Measurements from ENCODE around the gene ROCK1.
"Not testable (repeated sequence)": the region's sequence is repeated elsewhere in the genome, so short reads cannot be mapped to it uniquely, and the experiment has no call there.

The ROCK1 gene

GRCh38 chr18:20988726-20989125 is 122.9 kb downstream of the ROCK1 start:
- Histone ChIP-seq H3K36me3 (ENCODE audit: insufficient read depth, low read length) (peaks cover 61% of the 10 kb centered on the region), H3K27me3 (ENCODE audit: insufficient read depth, low read length) (no peaks in the 10 kb centered on the region), H3K4me1 (ENCODE audit: insufficient read depth, low read length) (no peaks in the 10 kb centered on the region), H3K4me3 (ENCODE audit: low read length) (no peak overlapping the region), H3K27ac (ENCODE audit: low read depth, low read length) (no peak overlapping the region), H3K9ac (ENCODE audit: low read depth, low read length) (no peak overlapping the region), H3K9me3 (ENCODE audit: insufficient read depth, low read depth, low read length) (no peaks in the 10 kb centered on the region)
- 100% methylated on average over 3 of the region's 3 CpGs for WGBS

GRCh38 chr18:20975077-20975476 is 136.5 kb downstream of the ROCK1 start:
- no peak overlapping the region for H3K4me3 ChIP-seq (ENCODE audit: low read length)
- no peaks in the 10 kb centered on the region for H3K27me3 ChIP-seq (ENCODE audit: insufficient read depth, low read length)
- peaks cover 37% of the 10 kb centered on the region for H3K36me3 ChIP-seq (ENCODE audit: insufficient read depth, low read length)
- no peak overlapping the region for H3K27ac ChIP-seq (ENCODE audit: low read depth, low read length)
- H3K4me1 ChIP-seq (ENCODE audit: insufficient read depth, low read length), result no peaks in the 10 kb centered on the region
- H3K9ac ChIP-seq (ENCODE audit: low read depth, low read length), result no peak overlapping the region
- H3K9me3 ChIP-seq (ENCODE audit: insufficient read depth, low read depth, low read length), result no peaks in the 10 kb centered on the region
- 97% methylated on average over 2 of the region's 2 CpGs for WGBS

- H3K9ac ChIP-seq (ENCODE audit: low read depth, low read length), result no peak overlapping the region
- peaks cover 45% of the 10 kb centered on the region for H3K36me3 ChIP-seq (ENCODE audit: insufficient read depth, low read length)
- H3K9me3 ChIP-seq (ENCODE audit: insufficient read depth, low read depth, low read length), result no peaks in the 10 kb centered on the region
- H3K4me3 ChIP-seq (ENCODE audit: low read length), result no peak overlapping the region
- no peaks in the 10 kb centered on the region for H3K27me3 ChIP-seq (ENCODE audit: insufficient read depth, low read length)
- no peak overlapping the region for H3K27ac ChIP-seq (ENCODE audit: low read depth, low read length)
- H3K4me1 ChIP-seq (ENCODE audit: insufficient read depth, low read length), result no peaks in the 10 kb centered on the region
Measured at GRCh38 chr18:20971886-20972267, 139.7 kb downstream of the ROCK1 start.

- Histone ChIP-seq H3K9me3 (ENCODE audit: insufficient read depth, low read depth, low read length) (no peaks in the 10 kb centered on the region), H3K27ac (ENCODE audit: low read depth, low read length) (no peak overlapping the region), H3K4me1 (ENCODE audit: insufficient read depth, low read length) (no peaks in the 10 kb centered on the region), H3K36me3 (ENCODE audit: insufficient read depth, low read length) (peaks cover 51% of the 10 kb centered on the region), H3K27me3 (ENCODE audit: insufficient read depth, low read length) (no peaks in the 10 kb centered on the region), H3K9ac (ENCODE audit: low read depth, low read length) (no peak overlapping the region), H3K4me3 (ENCODE audit: low read length) (no peak overlapping the region)
- WGBS, result 99% methylated on average over 2 of the region's 2 CpGs
Measured at GRCh38 chr18:20966795-20967194, 144.8 kb downstream of the ROCK1 start.

- H3K36me3 ChIP-seq (ENCODE audit: insufficient read depth, low read length), result peaks cover 34% of the 10 kb centered on the region
- no peak overlapping the region for H3K9ac ChIP-seq (ENCODE audit: low read depth, low read length)
- no peak overlapping the region for H3K27ac ChIP-seq (ENCODE audit: low read depth, low read length)
- WGBS, result 96% methylated on average over 2 of the region's 2 CpGs
- H3K4me3 ChIP-seq (ENCODE audit: low read length), result no peak overlapping the region
- no peaks in the 10 kb centered on the region for H3K9me3 ChIP-seq (ENCODE audit: insufficient read depth, low read depth, low read length)
- H3K27me3 ChIP-seq (ENCODE audit: insufficient read depth, low read length), result no peaks in the 10 kb centered on the region
- no peaks in the 10 kb centered on the region for H3K4me1 ChIP-seq (ENCODE audit: insufficient read depth, low read length)
Measured at GRCh38 chr18:20963027-20963426, 148.6 kb downstream of the ROCK1 start.

GRCh38 chr18:20960735-20961134 is 150.9 kb downstream of the ROCK1 start:
- Histone ChIP-seq H3K9me3 (ENCODE audit: insufficient read depth, low read depth, low read length) (no peaks in the 10 kb centered on the region), H3K9ac (ENCODE audit: low read depth, low read length) (no peak overlapping the region), H3K4me3 (ENCODE audit: low read length) (no peak overlapping the region), H3K4me1 (ENCODE audit: insufficient read depth, low read length) (no peaks in the 10 kb centered on the region), H3K27me3 (ENCODE audit: insufficient read depth, low read length) (no peaks in the 10 kb centered on the region), H3K36me3 (ENCODE audit: insufficient read depth, low read length) (peaks cover 11% of the 10 kb centered on the region), H3K27ac (ENCODE audit: low read depth, low read length) (no peak overlapping the region)
- 100% methylated on average over 1 of the region's 1 CpG for WGBS

- H3K27me3 ChIP-seq (ENCODE audit: insufficient read depth, low read length); H3K9me3 ChIP-seq (ENCODE audit: insufficient read depth, low read depth, low read length); H3K4me1 ChIP-seq (ENCODE audit: insufficient read depth, low read length); H3K4me3 ChIP-seq (ENCODE audit: low read length); H3K9ac ChIP-seq (ENCODE audit: low read depth, low read length); H3K27ac ChIP-seq (ENCODE audit: low read depth, low read length); H3K36me3 ChIP-seq (ENCODE audit: insufficient read depth, low read length): not testable (repeated sequence)
- 92% methylated on average over 2 of the region's 2 CpGs for WGBS
Measured at GRCh38 chr18:20950827-20951226, 160.8 kb downstream of the ROCK1 start.

All from HUES64 (cell line).